ENCODE data around the gene CRELD2.
A peak's percentile ranks its signal among the peaks of the same experiment; 100 is the strongest.

CRELD2 gene

DNA sequence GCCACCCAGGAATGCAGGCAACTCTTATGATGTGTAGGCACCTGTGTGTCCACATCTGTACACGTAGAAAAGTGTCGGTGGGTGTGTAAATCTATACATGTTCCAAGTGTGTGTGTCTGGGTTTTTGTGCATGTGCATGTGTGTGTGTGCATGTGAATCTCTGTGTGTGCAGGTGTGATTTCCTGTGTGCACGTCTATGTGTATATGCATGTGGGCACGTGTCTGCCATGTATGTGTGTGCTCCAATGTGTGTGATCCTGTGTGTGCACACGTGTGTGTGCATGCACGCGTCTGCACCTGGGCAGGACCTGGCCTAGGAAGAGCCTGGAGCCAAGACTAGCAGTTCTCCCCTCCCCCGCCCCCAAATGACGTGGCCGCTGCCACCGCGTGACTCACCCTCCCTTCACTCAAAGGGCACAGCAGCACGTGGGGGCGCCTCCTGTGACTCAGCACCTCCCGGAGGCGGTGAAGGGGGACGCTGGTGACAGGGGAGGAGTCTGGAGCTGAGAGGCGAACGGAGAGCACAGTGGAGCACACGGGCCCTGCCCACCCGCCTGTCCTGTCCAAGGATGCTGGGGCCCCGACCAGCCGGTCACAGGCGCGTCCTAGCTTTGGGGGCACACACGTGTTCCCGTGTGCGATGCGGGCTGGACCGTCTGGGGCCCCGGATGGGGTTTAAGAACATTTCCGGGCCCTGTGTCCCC is 52.2 kb downstream of the CRELD2 start:
- FAIRE-seq = peak; percentile 84

DNA sequence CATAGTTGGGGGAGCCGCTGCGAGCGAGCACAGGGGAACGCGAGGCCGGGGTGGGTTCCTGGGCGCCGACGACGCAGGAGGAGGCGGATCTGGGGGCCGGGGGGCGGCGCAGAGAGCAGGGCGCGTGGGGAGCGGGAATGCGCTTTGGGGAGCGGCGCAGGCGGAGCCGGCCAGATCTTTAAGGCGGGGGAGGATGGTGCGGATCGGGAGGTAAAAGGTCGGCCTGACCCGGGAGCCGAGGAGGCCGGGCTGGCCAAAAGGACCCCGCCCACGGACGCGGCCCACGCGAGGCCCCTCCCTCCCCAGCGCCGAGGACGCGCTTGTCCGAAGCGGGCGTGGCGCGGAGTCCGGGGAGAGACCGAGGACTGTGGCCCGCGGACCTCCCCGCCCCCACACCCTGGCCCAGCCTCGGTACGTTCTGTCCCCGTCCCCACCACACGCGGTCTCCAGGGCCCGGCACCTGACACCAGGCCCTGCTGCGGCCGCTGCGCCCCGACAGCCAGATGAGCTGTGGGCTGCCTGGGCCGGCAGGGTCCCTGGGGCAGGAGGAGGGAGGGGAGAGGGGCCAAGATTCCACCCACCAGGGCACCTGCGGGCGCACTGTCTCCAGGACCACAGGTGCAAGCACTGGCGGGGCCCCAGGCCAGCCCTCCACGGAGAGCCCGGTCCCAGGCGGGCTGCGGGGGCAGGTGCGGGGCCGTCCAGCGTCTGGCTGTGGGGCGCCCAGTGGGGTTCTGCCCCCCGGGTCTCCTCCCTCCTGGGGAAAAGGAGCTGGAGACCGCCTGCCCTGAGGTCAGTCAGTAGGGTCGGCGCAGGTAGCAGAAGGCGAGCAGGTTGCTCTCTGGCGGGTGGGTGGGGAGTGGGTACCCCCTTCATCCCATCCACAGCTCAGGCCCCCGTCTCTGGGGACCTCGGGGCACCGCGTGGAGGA is 53.1 kb downstream of the CRELD2 start:
- FAIRE-seq = no peak

DNA sequence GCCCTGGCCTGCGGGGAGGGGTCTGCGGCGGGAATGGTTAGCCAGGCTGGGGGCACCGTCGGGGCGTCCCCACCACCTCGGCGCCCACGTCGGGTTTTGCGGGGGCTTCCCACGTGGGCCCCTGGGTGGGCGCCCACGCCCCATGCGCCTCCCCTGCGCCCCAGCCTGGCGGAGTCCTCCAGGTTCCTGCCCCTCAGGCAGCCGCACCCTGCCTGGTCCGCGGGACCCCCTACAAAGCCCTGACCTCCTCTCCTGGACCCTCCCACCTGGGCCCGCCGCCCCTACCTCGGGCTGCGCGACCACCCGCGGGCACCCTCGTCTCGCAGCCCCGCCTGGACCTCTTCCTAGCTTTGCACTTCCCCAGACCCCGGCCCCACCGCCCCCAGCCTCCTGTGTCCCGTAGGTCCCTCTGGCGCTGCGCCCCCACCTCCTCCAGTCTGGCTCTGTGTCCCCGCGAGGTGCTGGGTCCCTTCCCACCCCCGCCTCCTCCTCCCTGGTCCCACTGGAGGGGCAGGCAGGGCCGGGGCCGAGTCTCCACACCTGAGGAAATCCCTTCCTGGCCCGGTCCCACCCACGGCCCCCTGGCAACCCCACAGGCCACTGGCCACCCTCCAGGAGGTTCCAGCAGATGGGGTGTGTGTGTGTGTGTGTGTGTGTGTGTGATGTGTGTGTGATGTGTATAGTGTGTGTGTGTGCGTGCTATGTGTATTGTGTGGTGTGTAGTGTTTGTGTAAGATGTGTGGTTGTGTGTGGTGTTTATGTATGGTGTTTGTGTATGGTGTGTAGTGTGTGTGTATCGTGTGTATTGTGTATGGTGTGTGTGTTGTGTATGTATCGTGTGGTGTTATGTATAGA is 54.0 kb downstream of the CRELD2 start:
- no peak for FAIRE-seq

DNA sequence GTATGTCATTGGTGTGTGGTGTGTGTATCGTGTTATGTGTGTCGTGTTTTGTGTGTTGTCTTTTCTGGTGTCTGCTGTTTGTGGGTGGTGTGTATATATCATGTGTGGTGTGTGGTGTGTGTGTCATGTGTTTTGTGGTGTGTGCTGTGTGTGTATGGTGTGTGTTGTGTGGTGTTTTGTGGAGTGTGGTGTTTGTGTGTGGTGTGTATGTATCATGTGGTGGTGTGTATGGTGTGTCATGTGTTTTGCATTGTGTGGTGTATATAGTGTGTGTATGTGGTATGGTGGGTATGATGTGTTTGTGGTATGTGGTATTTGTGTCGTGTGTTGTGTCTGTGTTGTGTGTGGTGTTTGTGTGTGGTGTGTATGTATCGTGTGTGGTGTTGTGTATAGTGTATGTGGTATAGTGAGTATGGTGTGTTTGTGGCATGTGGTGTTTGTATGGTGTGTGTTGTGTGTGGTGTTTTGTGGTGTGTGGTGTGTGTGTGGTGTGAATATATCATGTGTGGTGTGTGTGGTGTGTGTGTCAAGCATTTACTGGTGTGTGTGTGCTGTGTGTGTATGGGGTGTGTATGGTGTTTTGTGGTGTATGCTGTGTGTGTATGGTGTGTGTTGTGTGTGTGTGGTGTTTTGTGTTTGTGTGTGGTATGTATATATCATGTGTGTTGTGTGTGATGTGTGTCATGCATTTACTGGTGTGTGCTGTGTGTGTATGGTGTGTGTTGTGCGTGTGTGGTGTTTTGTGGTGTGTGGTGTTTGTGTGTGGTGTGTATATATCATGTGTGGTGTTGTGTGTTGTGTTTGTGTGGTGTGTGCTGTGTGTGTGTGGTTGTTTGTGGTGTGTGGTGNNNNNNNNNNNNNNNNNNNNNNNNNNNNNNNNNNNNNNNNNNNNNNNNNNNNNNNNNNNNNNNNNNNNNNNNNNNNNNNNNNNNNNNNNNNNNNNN is 54.9 kb downstream of the CRELD2 start:
- FAIRE-seq = no peak

DNA sequence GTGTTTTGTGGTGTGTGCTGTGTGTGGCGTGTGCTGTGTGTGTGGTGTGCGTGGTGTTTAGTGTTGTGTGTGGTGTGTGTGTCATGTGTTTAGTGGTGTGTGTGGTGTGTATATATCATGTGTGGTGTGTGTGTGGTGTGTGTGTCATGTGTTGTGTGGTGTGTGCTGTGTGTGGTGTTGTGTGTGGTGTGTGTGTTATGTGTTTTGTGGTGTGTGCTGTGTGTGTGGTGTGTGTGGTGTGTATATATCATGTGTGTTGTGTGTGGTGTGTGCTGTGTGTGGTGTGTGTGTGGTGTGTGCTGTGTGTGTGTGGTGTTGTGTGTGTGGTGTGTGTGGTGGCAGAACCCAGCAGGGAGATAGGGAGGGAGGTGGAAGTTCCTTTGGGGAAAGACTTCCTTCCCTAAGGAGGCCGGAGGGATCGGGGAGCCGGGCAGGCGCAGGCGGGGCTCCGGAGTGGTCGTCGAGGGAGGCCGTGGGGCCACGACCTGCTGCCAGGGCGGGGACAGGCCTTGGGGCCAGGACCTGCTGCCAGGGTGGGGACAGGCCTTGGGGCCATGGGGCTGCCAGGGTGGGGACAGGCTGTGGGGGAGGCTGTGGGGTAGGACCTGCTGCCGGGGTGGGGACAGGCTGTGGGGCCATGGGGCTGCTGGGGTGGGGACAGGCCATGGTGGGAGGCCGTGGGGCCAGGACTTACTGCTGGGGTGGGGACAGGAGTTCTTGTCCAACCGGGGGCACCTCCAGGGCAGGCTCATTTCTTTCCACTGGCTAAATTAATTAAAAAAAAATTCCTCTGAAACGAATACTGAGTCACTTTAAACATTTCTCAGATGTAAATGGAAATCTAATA is 57.3 kb downstream of the CRELD2 start:
- FAIRE-seq = no peak

DNA sequence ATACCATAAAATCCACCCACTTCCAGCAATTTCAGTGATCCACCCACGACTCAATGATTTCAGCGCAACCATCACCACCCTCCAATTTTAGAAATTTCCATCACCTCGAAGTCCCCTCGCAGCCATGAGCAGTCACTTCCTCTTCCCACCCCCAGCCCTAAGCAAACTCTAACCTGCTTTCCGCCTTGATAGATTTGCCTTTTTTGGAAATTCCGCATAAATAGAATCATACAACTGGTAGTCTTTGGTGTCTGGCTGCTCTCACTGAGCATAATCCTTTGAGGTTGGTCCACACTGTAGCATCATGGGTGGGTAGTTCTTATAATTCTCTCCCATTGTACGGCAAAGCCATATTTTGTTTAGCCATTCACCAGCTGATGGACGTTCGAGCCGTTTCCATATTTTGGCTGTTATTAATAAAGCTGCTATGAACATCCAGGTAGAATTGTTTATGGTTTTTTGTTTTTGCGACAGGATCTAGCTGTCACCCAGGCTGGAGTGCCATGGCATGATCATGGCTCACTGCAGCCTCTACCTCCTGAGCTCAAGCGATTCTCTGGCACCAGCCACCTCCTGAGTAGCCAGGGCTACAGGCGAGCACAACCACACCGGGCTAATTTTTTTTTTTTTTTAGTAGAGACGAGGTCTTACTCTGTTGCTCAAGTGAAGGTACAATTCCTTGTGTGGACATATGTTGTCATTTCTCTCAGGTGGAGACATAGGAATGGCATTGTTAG is 58.2 kb downstream of the CRELD2 start:
- FAIRE-seq = no peak

Measured in islet of Langerhans (tissue), 1 donor.